OCI-LY1 (cell line): ENCODE measurements around the gene DOK7.

Experiments
- H2AFZ ChIP-seq: fragments of 200-600 bp; sonication (generic), shearing (Covaris generic); 2 replicates; pipeline ENCODE4 v1.6.0; 2014; ENCODE audit warnings: antibody characterized with exemption, mild to moderate bottlenecking, low read length
- H3F3A ChIP-seq: fragments of 200-600 bp; sonication (generic), shearing (Covaris generic); 2 replicates; pipeline ENCODE4 v1.6.0; 2014; ENCODE audit warnings: mild to moderate bottlenecking, antibody characterized with exemption, low read length, moderate library complexity; ENCODE audit not compliant: insufficient read depth
- H3K27ac ChIP-seq: fragments of 200-600 bp; sonication (generic); 2 replicates; pipeline ENCODE4 v1.5.1; 2014; ENCODE audit warnings: low read length, mixed run types, mild to moderate bottlenecking, low read depth; ENCODE audit not compliant: poor library complexity, severe bottlenecking
- H3K27me3 ChIP-seq: fragments of 200-600 bp; sonication (generic); 2 replicates; pipeline ENCODE4 v1.6.0; 2014; ENCODE audit warnings: antibody characterized with exemption, mild to moderate bottlenecking, low read length, moderate library complexity; ENCODE audit not compliant: insufficient read depth
- H3K36me3 ChIP-seq: fragments of 200-600 bp; sonication (generic); 2 replicates; pipeline ENCODE4 v1.6.1; 2014; ENCODE audit warnings: mild to moderate bottlenecking, antibody characterized with exemption, low read length, moderate library complexity, mixed read lengths; ENCODE audit not compliant: insufficient read depth
- H3K4me1 ChIP-seq: fragments of 200-600 bp; sonication (generic); 2 replicates; pipeline ENCODE4 v1.5.1; 2014; ENCODE audit warnings: mild to moderate bottlenecking, low read length, moderate library complexity; ENCODE audit not compliant: insufficient read depth, severe bottlenecking
- H3K4me2 ChIP-seq: fragments of 200-600 bp; sonication (generic), shearing (Covaris generic); 2 replicates; pipeline ENCODE4 v1.6.1; 2014; ENCODE audit warnings: low read length
- H3K4me3 ChIP-seq: fragments of 200-600 bp; sonication (generic); 2 replicates; pipeline ENCODE4 v1.5.1; 2014; ENCODE audit warnings: low read length, low read depth, mild to moderate bottlenecking, mixed read lengths; ENCODE audit not compliant: poor library complexity, severe bottlenecking
- H3K79me2 ChIP-seq: fragments of 200-600 bp; shearing (Covaris generic); 2 replicates; pipeline ENCODE4 v1.6.1; 2016; ENCODE audit warnings: mixed run types, low read length, mixed read lengths; ENCODE audit not compliant: insufficient read depth
- H3K9ac ChIP-seq: fragments of 200-600 bp; sonication (generic), shearing (Covaris generic); 2 replicates; pipeline ENCODE4 v1.6.1; 2014; ENCODE audit warnings: mild to moderate bottlenecking, low read length, mixed read lengths
- H3K9me2 ChIP-seq: fragments of 200-600 bp; sonication (generic), shearing (Covaris generic); 2 replicates; pipeline ENCODE4 v1.6.1; 2014; ENCODE audit warnings: low read depth, mild to moderate bottlenecking, low read length, mixed read lengths
- H3K9me3 ChIP-seq: fragments of 200-600 bp; shearing (Covaris generic); 2 replicates; pipeline ENCODE4 v1.6.1; 2014; ENCODE audit warnings: low read length, mixed read lengths
- H4K20me1 ChIP-seq: fragments of 200-600 bp; sonication (generic), shearing (Covaris generic); 2 replicates; pipeline ENCODE4 v1.6.0; 2016; ENCODE audit warnings: mild to moderate bottlenecking, low read length; ENCODE audit not compliant: insufficient read depth
- CTCF ChIP-seq: fragments of 200-600 bp; sonication (generic), shearing (Covaris generic); IDR thresholded peaks from 2 replicates; pipeline ENCODE4 v1.5.1; 2017; ENCODE audit warnings: mild to moderate bottlenecking, antibody characterized with exemption, low read length, moderate library complexity, mixed read lengths
- EZH2 ChIP-seq: fragments of 200-600 bp; sonication (generic), shearing (Covaris generic); IDR thresholded peaks from 2 replicates; pipeline ENCODE4 v1.8.0; 2017; ENCODE audit warnings: borderline replicate concordance, mixed run types, mild to moderate bottlenecking, antibody characterized with exemption, low read length, moderate library complexity, mixed read lengths

DOK7 gene

GRCh38 chr4:3492741-3493719 lies 29.9 kb downstream of the DOK7 start:
- no peak overlapping the region for H3K9ac ChIP-seq
- no peak overlapping the region for H3K4me2 ChIP-seq
- no peak overlapping the region for H3K27ac ChIP-seq
- H3K4me1 ChIP-seq = no peaks in the 10 kb centered on the region
- TF ChIP-seq CTCF (no peak), EZH2 (no peak)
- no peaks in the 10 kb centered on the region for H3K36me3 ChIP-seq
- H3K4me3 ChIP-seq = no peak overlapping the region
- no peaks in the 10 kb centered on the region for H3K9me3 ChIP-seq
- no peaks in the 10 kb centered on the region for H3F3A ChIP-seq
- H3K27me3 ChIP-seq = no peaks in the 10 kb centered on the region
- H3K79me2 ChIP-seq = no peaks in the 10 kb centered on the region
- H4K20me1 ChIP-seq = no peaks in the 10 kb centered on the region
- no peaks in the 10 kb centered on the region for H3K9me2 ChIP-seq
- H2AFZ ChIP-seq = no peak overlapping the region

GRCh38 chr4:3493720-3494461 lies 30.8 kb downstream of the DOK7 start:
- Histone ChIP-seq H3K79me2 (no peaks in the 10 kb centered on the region), H3K27ac (no peak overlapping the region), H3K4me3 (no peak overlapping the region), H3K27me3 (no peaks in the 10 kb centered on the region), H3K9me2 (no peaks in the 10 kb centered on the region), H3K4me1 (no peaks in the 10 kb centered on the region), H3K9ac (no peak overlapping the region), H4K20me1 (no peaks in the 10 kb centered on the region), H3F3A (no peaks in the 10 kb centered on the region), H3K36me3 (no peaks in the 10 kb centered on the region), H2AFZ (no peak overlapping the region), H3K4me2 (no peak overlapping the region), H3K9me3 (no peaks in the 10 kb centered on the region)
- TF ChIP-seq EZH2 = no peak
- no peak for TF ChIP-seq CTCF

GRCh38 chr4:3494462-3494871 lies 31.4 kb downstream of the DOK7 start:
- no peak overlapping the region for H3K9ac ChIP-seq
- H3K27ac ChIP-seq = no peak overlapping the region
- H3K4me3 ChIP-seq = no peak overlapping the region
- no peaks in the 10 kb centered on the region for H3K9me2 ChIP-seq
- no peaks in the 10 kb centered on the region for H3K79me2 ChIP-seq
- no peak for TF ChIP-seq CTCF
- H3K4me2 ChIP-seq = no peak overlapping the region
- H3K9me3 ChIP-seq = no peaks in the 10 kb centered on the region
- no peaks in the 10 kb centered on the region for H4K20me1 ChIP-seq
- no peaks in the 10 kb centered on the region for H3F3A ChIP-seq
- no peaks in the 10 kb centered on the region for H3K27me3 ChIP-seq
- no peaks in the 10 kb centered on the region for H3K4me1 ChIP-seq
- H3K36me3 ChIP-seq = no peaks in the 10 kb centered on the region
- H2AFZ ChIP-seq = no peak overlapping the region
